ENCODE results near the gene CASKIN1. TPM values are rescaled to one million over a fixed set of nuclear protein-coding genes. Genes with fewer than 3 reads are reported as not detected.

CASKIN1 gene
- total and polyA plus RNA-seq, 10 donors: 0.24 to 0.32 (median 0.30) TPM; not detected in 7

GRCh38 chr16:2184346-2184745, 12.1 kb downstream of the CASKIN1 start:
- no peaks in the 10 kb centered on the region for H3K27me3 ChIP-seq (replicated peaks in 1 of 7)
- no peaks in the 10 kb centered on the region for H3K9me3 ChIP-seq
- intact Hi-C loops (cut with DNase I; ENCODE audit: low total_unique reads): no loop called here
- peaks cover 0 to 3% (median 0%) of the 10 kb centered on the region in 6 donors for H3K36me3 ChIP-seq
- DNase-seq: no peak
- no peak overlapping the region for H3K4me3 ChIP-seq
- H3K4me1 ChIP-seq: no peaks in the 10 kb centered on the region
- no peak overlapping the region for H3K27ac ChIP-seq
- 83 to 94% (median 86%) methylated on average over 13 to 19 of the region's 19 CpGs for WGBS, 5 donors
- TF ChIP-seq POLR2AphosphoS5 (IDR thresholded peaks at IDR 0.05): no peak
- no peak for TF ChIP-seq CTCF (IDR thresholded peaks at IDR 0.05 in 8 of 11, conservative IDR thresholded peaks at IDR 0.05 in 3 of 11)
- no peak for TF ChIP-seq POLR2A (IDR thresholded peaks at IDR 0.05)

- Histone ChIP-seq H3K9me3 (peaks cover 0 to under 1% (median 0%) of the 10 kb centered on the region in 8 donors), H3K36me3 (peaks cover 0 to 3% (median 0%) of the 10 kb centered on the region in 6 donors), H3K4me1 (no peaks in the 10 kb centered on the region), H3K4me3 (no peak overlapping the region), H3K27ac (no peak overlapping the region), H3K27me3 (replicated peaks in 1 of 7) (no peaks in the 10 kb centered on the region)
- 84 to 95% (median 91%) methylated on average over 16 to 30 of the region's 30 CpGs for WGBS, 5 donors
- no peak for TF ChIP-seq POLR2AphosphoS5 (IDR thresholded peaks at IDR 0.05)
- no peak for TF ChIP-seq POLR2A (IDR thresholded peaks at IDR 0.05)
- TF ChIP-seq CTCF (IDR thresholded peaks at IDR 0.05 in 8 of 11, conservative IDR thresholded peaks at IDR 0.05 in 3 of 11): no peak
- intact Hi-C loops (cut with DNase I; ENCODE audit: low total_unique reads): no loop called here
- no peak for DNase-seq
Observed at GRCh38 chr16:2183671-2184070, 12.7 kb downstream of the CASKIN1 start.

GRCh38 chr16:2181952-2182351, 14.5 kb downstream of the CASKIN1 start:
- Histone ChIP-seq H3K36me3 (peaks cover 0 to 20% (median 12%) of the 10 kb centered on the region in 6 donors), H3K4me1 (peaks cover 0 to 6% (median 0%) of the 10 kb centered on the region in 6 donors), H3K9me3 (peaks cover 0 to 6% (median 0%) of the 10 kb centered on the region in 8 donors), H3K4me3 (no peak overlapping the region), H3K27me3 (replicated peaks in 1 of 7) (no peaks in the 10 kb centered on the region), H3K27ac (no peak overlapping the region)
- intact Hi-C loops (cut with DNase I; ENCODE audit: low total_unique reads): no loop called here
- TF ChIP-seq POLR2A (IDR thresholded peaks at IDR 0.05) (no peak), POLR2AphosphoS5 (IDR thresholded peaks at IDR 0.05) (no peak), CTCF (IDR thresholded peaks at IDR 0.05 in 8 of 11, conservative IDR thresholded peaks at IDR 0.05 in 3 of 11) (no peak)
- DNase-seq: no peak
- WGBS, 5 donors: 89 to 94% (median 90%) methylated on average over 7 to 20 of the region's 20 CpGs

- intact Hi-C loops (cut with DNase I; ENCODE audit: low total_unique reads): no loop called here
- WGBS, 5 donors: 80 to 90% (median 86%) methylated on average over 10 to 46 of the region's 46 CpGs
- Histone ChIP-seq H3K36me3 (peaks cover 0 to 27% (median 19%) of the 10 kb centered on the region in 6 donors), H3K27ac (no peak overlapping the region), H3K27me3 (replicated peaks in 1 of 7) (no peaks in the 10 kb centered on the region), H3K4me3 (no peak overlapping the region), H3K4me1 (peaks cover 0 to 6% (median 0%) of the 10 kb centered on the region in 6 donors), H3K9me3 (peaks cover 0 to 6% (median 0%) of the 10 kb centered on the region in 8 donors)
- DNase-seq: no peak
- TF ChIP-seq CTCF (IDR thresholded peaks at IDR 0.05 in 8 of 11, conservative IDR thresholded peaks at IDR 0.05 in 3 of 11) (no peak), POLR2A (IDR thresholded peaks at IDR 0.05) (no peak), POLR2AphosphoS5 (IDR thresholded peaks at IDR 0.05) (no peak)
Observed at GRCh38 chr16:2180962-2181923, 15.2 kb downstream of the CASKIN1 start.

All from spleen (tissue), 11 donors.